H9 (cell line): ENCODE measurements around the gene KIF18B. TPM values are rescaled to one million over a fixed set of nuclear protein-coding genes. Genes with fewer than 3 reads are reported as not detected.

Experiments
- DNase-seq: peaks from one replicate; pipeline ENCODE4 v3.0.0-alpha.2; 2017
- H2AFZ ChIP-seq: one replicate; pipeline ENCODE4 v1.6.1; 2013; ENCODE audit warnings: mild to moderate bottlenecking, low read length, control low read depth, moderate library complexity
- H2AK5ac ChIP-seq: 2 replicates; pipeline ENCODE4 v1.6.1; 2013; ENCODE audit warnings: low read length, control low read depth, mixed read lengths; ENCODE audit not compliant: insufficient read length
- H2BK120ac ChIP-seq: one replicate; pipeline ENCODE4 v1.6.1; 2013; ENCODE audit warnings: low read depth, mild to moderate bottlenecking, low read length, control low read depth, inconsistent platforms; ENCODE audit not compliant: poor library complexity, severe bottlenecking
- H2BK12ac ChIP-seq: 2 replicates; pipeline ENCODE4 v1.6.1; 2013; ENCODE audit warnings: low read length, control low read depth, mixed read lengths, low read depth; ENCODE audit not compliant: insufficient read length
- H2BK15ac ChIP-seq: 2 replicates; pipeline ENCODE4 v1.6.1; 2013; ENCODE audit warnings: low read depth, low read length, control low read depth
- H2BK20ac ChIP-seq: one replicate; pipeline ENCODE4 v1.6.1; 2013; ENCODE audit warnings: low read depth, mild to moderate bottlenecking, low read length, control low read depth, inconsistent platforms; ENCODE audit not compliant: poor library complexity, severe bottlenecking
- H2BK5ac ChIP-seq: 2 replicates; pipeline ENCODE4 v1.6.1; 2013; ENCODE audit warnings: low read length, control low read depth, mixed read lengths; ENCODE audit not compliant: insufficient read length
- H3K14ac ChIP-seq: 2 replicates; pipeline ENCODE4 v1.6.1; 2013; ENCODE audit warnings: low read length, control low read depth; ENCODE audit not compliant: insufficient read depth
- H3K18ac ChIP-seq: 2 replicates; pipeline ENCODE4 v1.6.1; 2013; ENCODE audit warnings: low read depth, mild to moderate bottlenecking, mixed read lengths, low read length, control low read depth; ENCODE audit not compliant: insufficient read length
- H3K23ac ChIP-seq: 2 replicates; pipeline ENCODE4 v1.6.1; 2013; ENCODE audit warnings: low read length, control low read depth, mixed read lengths, low read depth; ENCODE audit not compliant: insufficient read length
- H3K23me2 ChIP-seq: 2 replicates; pipeline ENCODE4 v1.6.1; 2013; ENCODE audit warnings: low read depth, mild to moderate bottlenecking, mixed read lengths, low read length, control low read depth; ENCODE audit not compliant: insufficient read length, poor library complexity, severe bottlenecking
- H3K27ac ChIP-seq: 2 replicates; pipeline ENCODE4 v1.5.1; 2013; ENCODE audit warnings: low read length, control low read depth, mixed read lengths, low read depth; ENCODE audit not compliant: insufficient read length
- H3K27me3 ChIP-seq: 2 replicates; pipeline ENCODE4 v1.6.1; 2013; ENCODE audit warnings: low read length, control low read depth, inconsistent platforms; ENCODE audit not compliant: insufficient read depth
- H3K4ac ChIP-seq: 2 replicates; pipeline ENCODE4 v1.6.1; 2013; ENCODE audit warnings: low read depth, mild to moderate bottlenecking, control low read depth, inconsistent platforms, low read length, moderate library complexity
- H3K4me1 ChIP-seq: 2 replicates; pipeline ENCODE4 v1.6.1; 2013; ENCODE audit warnings: low read length, control low read depth, inconsistent platforms; ENCODE audit not compliant: insufficient read depth
- H3K4me2 ChIP-seq: 2 replicates; pipeline ENCODE4 v1.6.1; 2013; ENCODE audit warnings: low read length, control low read depth, mixed read lengths; ENCODE audit not compliant: insufficient read length, insufficient read depth
- H3K56ac ChIP-seq: 2 replicates; pipeline ENCODE4 v1.6.1; 2013; ENCODE audit warnings: low read depth, mild to moderate bottlenecking, mixed read lengths, low read length, control low read depth; ENCODE audit not compliant: insufficient read length
- H3K79me1 ChIP-seq: 2 replicates; pipeline ENCODE4 v1.6.1; 2013; ENCODE audit warnings: low read depth, mild to moderate bottlenecking, moderate library complexity, low read length, control low read depth, inconsistent platforms; ENCODE audit not compliant: insufficient read depth, poor library complexity, severe bottlenecking
- H3K79me2 ChIP-seq: 2 replicates; pipeline ENCODE4 v1.6.1; 2013; ENCODE audit warnings: low read length, control low read depth, inconsistent platforms; ENCODE audit not compliant: insufficient read depth
- H3K9ac ChIP-seq: 2 replicates; pipeline ENCODE4 v1.6.1; 2013; ENCODE audit warnings: low read length, control low read depth, mixed read lengths; ENCODE audit not compliant: insufficient read length; ENCODE audit errors: extremely low read depth
- H3K9me3 ChIP-seq: one replicate; pipeline ENCODE4 v1.6.1; 2013; ENCODE audit warnings: low read depth, low read length, inconsistent platforms; ENCODE audit not compliant: control insufficient read depth
- H3T11ph ChIP-seq: one replicate; pipeline ENCODE4 v1.6.1; 2013; ENCODE audit warnings: mild to moderate bottlenecking, low read length, control low read depth, inconsistent platforms
- H4K20me1 ChIP-seq: one replicate; pipeline ENCODE4 v1.6.1; 2013; ENCODE audit not compliant: control insufficient read depth, insufficient read length, insufficient read depth
- H4K5ac ChIP-seq: 2 replicates; pipeline ENCODE4 v1.6.1; 2013; ENCODE audit warnings: low read depth, mild to moderate bottlenecking, mixed read lengths, low read length, control low read depth; ENCODE audit not compliant: insufficient read length
- H4K8ac ChIP-seq: replicated peaks from 2 replicates; pipeline ENCODE4 v1.6.1; 2013; ENCODE audit warnings: low read length, control low read depth, mixed read lengths, low read depth; ENCODE audit not compliant: insufficient read length
- H4K91ac ChIP-seq: 2 replicates; pipeline ENCODE4 v1.6.1; 2013; ENCODE audit warnings: low read depth, mild to moderate bottlenecking, moderate library complexity, mixed read lengths, low read length, control low read depth; ENCODE audit not compliant: insufficient read length
- H3K27ac Mint-ChIP-seq, 3 experiments: 2 replicates in 2 of 3; 3 replicates in 1 of 3; pipeline ENCODE4 v1.8.0; 2020 to 2021; ENCODE audit warnings: mixed read lengths in 3 of 3, mild to moderate bottlenecking in 1 of 3, moderate library complexity in 1 of 3
- H3K27me3 Mint-ChIP-seq: 2 replicates; pipeline ENCODE4 v1.8.0; 2021; ENCODE audit warnings: low read depth, mild to moderate bottlenecking, moderate library complexity, mixed read lengths
- H3K36me3 Mint-ChIP-seq, 3 experiments: 2 replicates in 2 of 3; 3 replicates in 1 of 3; pipeline ENCODE4 v1.8.0; 2020 to 2021; ENCODE audit warnings: low read depth in 3 of 3, mixed read lengths in 3 of 3; ENCODE audit not compliant: insufficient read depth in 1 of 3
- H3K4me1 Mint-ChIP-seq, 2 experiments: 2 replicates each; pipeline ENCODE4 v1.8.0; 2020; ENCODE audit warnings: mixed read lengths in 2 of 2
- H3K4me3 Mint-ChIP-seq, 2 experiments: 2 replicates in 1 of 2; 3 replicates in 1 of 2; pipeline ENCODE4 v1.8.0; 2020 to 2021; ENCODE audit warnings: mild to moderate bottlenecking in 2 of 2, mixed read lengths in 2 of 2, moderate library complexity in 1 of 2
- H3K9me3 Mint-ChIP-seq, 2 experiments: 2 replicates in 1 of 2; 3 replicates in 1 of 2; pipeline ENCODE4 v1.8.0; 2020; ENCODE audit warnings: mild to moderate bottlenecking in 2 of 2, mixed read lengths in 2 of 2, moderate library complexity in 1 of 2
- CTCF ChIP-seq: fragments of 200-600 bp; sonication (generic); conservative IDR thresholded peaks from 3 replicates; pipeline ENCODE4 v1.8.0; 2021; ENCODE audit warnings: antibody characterized with exemption, mild to moderate bottlenecking
- WGBS: extraction: QIAGEN DNeasy Blood & Tissue Kit; methylation state at CpG from one replicate; pipeline ENCODE4 v1.1.7; 2013; ENCODE audit warnings: missing lambda C conversion rate, low lambda C conversion rate, mixed read lengths; ENCODE audit not compliant: insufficient read length; ENCODE audit errors: extremely low coverage; 5-methylcytosine and 5-hydroxymethylcytosine counted together
- total RNA-seq: library from RNA; stranded (reverse); gene quantifications from 2 replicates; pipeline ENCODE4 v1.2.1, GENCODE V29; 2021

KIF18B gene
- total RNA-seq, 1 experiment from 2014 or later: 51.8 TPM

GRCh38 chr17:44906010-44906646 is 41.4 kb downstream of the KIF18B start:
- peak overlapping the region in 1 of 3 experiments; percentile 90; a peak in 2 of 7 replicates for H3K27ac Mint-ChIP-seq
- DNase-seq: peak; percentile 37

More at GRCh38 chr17:44906010-44906646, 41.4 kb downstream of the KIF18B start:
- Histone ChIP-seq H2BK120ac (no peak overlapping the region), H4K8ac (no peak overlapping the region), H4K91ac (no peak overlapping the region), H3K4me1 (peaks cover 2% of the 10 kb centered on the region; the same call in 1 of the 2 replicates), H3K27ac (no peak overlapping the region), H2BK20ac (no peak overlapping the region), H3K4ac (no peak overlapping the region), H3K9me3 (no peaks in the 10 kb centered on the region), H2AFZ (no peak overlapping the region), H3K27me3 (no peaks in the 10 kb centered on the region), H2BK15ac (no peak overlapping the region), H4K5ac (no peak overlapping the region), H3K18ac (no peak overlapping the region), H2AK5ac (no peak overlapping the region), H3K9ac (no peak overlapping the region), H3K23me2 (peaks cover under 1% of the 10 kb centered on the region), H2BK5ac (no peak overlapping the region), H3T11ph (no peak overlapping the region), H2BK12ac (no peak overlapping the region), H3K56ac (no peak overlapping the region), H3K4me2 (no peak overlapping the region), H3K79me1 (no peaks in the 10 kb centered on the region), H3K23ac (no peak overlapping the region), H3K79me2 (no peaks in the 10 kb centered on the region), H4K20me1 (no peaks in the 10 kb centered on the region), H3K14ac (no peak overlapping the region; the same call in 1 of the 2 replicates)
- Mint-ChIP-seq H3K9me3 (no peaks in the 10 kb centered on the region), H3K36me3 (no peaks in the 10 kb centered on the region), H3K4me1 (peaks cover 10 to 18% of the 10 kb centered on the region in 2 experiments), H3K27me3 (peaks cover 18% of the 10 kb centered on the region), H3K4me3 (no peak overlapping the region)
- no CpG with 5 or more reads among the region's 10 CpGs for WGBS
- no peak for TF ChIP-seq CTCF
